Lower leg skin (tissue), 4 donors: ENCODE data around the gene HOMER3. TPM values are rescaled to one million over a fixed set of nuclear protein-coding genes. Genes with fewer than 3 reads are reported as not detected.

Experiments
- DNase-seq, 2 donors: peaks; one replicate each; pipeline ENCODE4 v3.0.0-alpha.2; 2019; ENCODE audit warnings: low spot score in 2 of 2
- H3K4me3 ChIP-seq: fragments of 200-600 bp; sonication (generic); 2 replicates; pipeline ENCODE4 v1.5.1; 2017; ENCODE audit warnings: mild to moderate bottlenecking, low read depth; ENCODE audit not compliant: poor library complexity, severe bottlenecking
- CTCF ChIP-seq, 3 donors: fragments of 450-650 bp; IDR thresholded peaks; one replicate each; pipeline ENCODE4 v1.5.1; 2016; ENCODE audit warnings: antibody characterized with exemption in 3 of 3, mild to moderate bottlenecking in 3 of 3, moderate library complexity in 2 of 3
- POLR2A ChIP-seq, 2 donors: fragments of 450-650 bp; IDR thresholded peaks; one replicate each; pipeline ENCODE4 v1.6.1; 2016 to 2017; ENCODE audit warnings: antibody characterized with exemption in 2 of 2, mild to moderate bottlenecking in 1 of 2, moderate library complexity in 1 of 2
- WGBS, 2 donors: methylation state at CpG; one replicate each; pipeline ENCODE4 v1.1.5; 2018; 5-methylcytosine and 5-hydroxymethylcytosine counted together
- intact Hi-C: fragments of 100-400 bp; cut with DNase I; formaldehyde crosslinking; loops from one replicate; pipeline ENCODE4 v1.15.0; 2023; ENCODE audit warnings: low total_unique reads
- total RNA-seq, 4 donors: library from RNA; depleted of rRNA; stranded (reverse); fragments of >200 nt; gene quantifications; one replicate each; pipeline ENCODE4 v1.1.0, GENCODE V29; 2016

The HOMER3 gene
- total RNA-seq, 4 donors from 2014 or later = 32.3 to 49.5 (median 37.2) TPM

DNA sequence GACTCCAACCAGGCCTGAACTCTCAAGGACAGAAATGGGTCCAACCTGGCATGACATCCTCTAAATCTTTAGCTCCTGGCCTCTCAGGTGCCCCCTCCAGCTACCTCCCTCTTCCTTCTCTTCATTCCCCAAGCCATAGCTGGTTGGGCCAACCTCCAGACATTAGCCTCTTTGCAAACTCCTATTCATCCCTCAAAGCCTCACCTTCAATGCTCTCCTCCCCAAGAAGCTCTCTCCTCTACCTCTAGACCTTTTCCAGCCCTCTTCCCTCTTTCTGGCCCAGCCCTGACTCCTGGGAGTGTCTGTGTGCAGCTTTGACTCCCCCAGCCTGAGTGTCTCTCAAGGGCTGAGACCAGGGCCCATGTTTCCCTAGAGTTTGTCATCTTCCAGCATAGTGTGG is 5.3 kb upstream of the HOMER3 start:
- DNase-seq = no peak
- intact Hi-C loops = no loop called here
- TF ChIP-seq POLR2A (IDR thresholded peaks at IDR 0.05) = no peak
- TF ChIP-seq CTCF (IDR thresholded peaks at IDR 0.05) = no peak
- H3K4me3 ChIP-seq = no peak overlapping the region

GRCh38 chr19:18945297-18945696 is 4.3 kb upstream of the HOMER3 start:
- WGBS, 2 donors = 87 to 89% methylated on average over 9 of the region's 9 CpGs
- intact Hi-C loops = no loop called here
- H3K4me3 ChIP-seq = no peak overlapping the region

GRCh38 chr19:18943465-18943864 is 2.4 kb upstream of the HOMER3 start:
- intact Hi-C loops = no loop called here
- DNase-seq = no peak
- TF ChIP-seq POLR2A (IDR thresholded peaks at IDR 0.05) (no peak), CTCF (IDR thresholded peaks at IDR 0.05) (no peak)
- no peak overlapping the region for H3K4me3 ChIP-seq
- 81 to 82% methylated on average over 4 of the region's 4 CpGs for WGBS, 2 donors

More at GRCh38 chr19:18945297-18945696, 4.3 kb upstream of the HOMER3 start:
- DNase-seq = no peak
- TF ChIP-seq CTCF (IDR thresholded peaks at IDR 0.05) = no peak
- TF ChIP-seq POLR2A (IDR thresholded peaks at IDR 0.05) = no peak

GRCh38 chr19:18942692-18943091 is 1.7 kb upstream of the HOMER3 start:
- no peak overlapping the region for H3K4me3 ChIP-seq
- intact Hi-C loops = no loop called here
- WGBS, 2 donors = 74 to 80% methylated on average over 6 of the region's 6 CpGs
- DNase-seq = no peak
- TF ChIP-seq POLR2A (IDR thresholded peaks at IDR 0.05) (no peak), CTCF (IDR thresholded peaks at IDR 0.05) (no peak)

DNA sequence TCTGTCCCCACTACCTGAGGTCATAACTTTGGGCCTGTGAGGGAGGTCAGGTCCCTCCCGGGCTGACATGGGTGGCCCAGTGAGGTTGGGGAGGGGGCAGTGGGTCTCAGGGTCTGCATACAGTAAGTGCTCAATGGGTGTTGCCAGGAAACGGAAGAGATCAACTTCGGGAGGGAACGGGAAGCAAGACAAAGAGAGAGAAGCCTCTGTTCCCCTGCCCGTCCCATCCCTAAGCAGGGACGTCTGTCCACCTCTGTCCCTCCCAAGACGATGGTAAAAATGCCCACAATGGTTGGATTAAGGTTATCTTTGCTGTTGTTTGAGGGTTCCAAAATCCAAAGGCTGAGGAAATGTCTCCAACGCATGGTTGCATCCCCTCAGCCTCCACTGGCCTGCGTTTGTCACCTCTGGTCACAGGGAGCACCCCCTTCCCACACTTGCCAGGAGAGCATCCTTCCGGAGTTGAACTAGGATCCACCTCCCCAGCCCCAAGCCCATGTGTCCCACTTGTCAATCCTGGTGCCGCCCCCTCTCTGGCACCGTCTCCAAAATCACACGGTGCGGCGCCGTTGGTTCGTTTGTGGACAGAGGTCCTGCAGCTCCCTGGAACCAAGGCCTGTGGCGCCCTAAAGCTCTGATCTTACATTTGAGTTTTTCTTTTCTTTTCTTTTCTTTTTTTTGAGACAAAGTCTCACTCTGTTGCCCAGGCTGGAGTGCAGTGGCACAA is 774 bp upstream of the HOMER3 start:
- no peak for DNase-seq
- no peak for TF ChIP-seq POLR2A (IDR thresholded peaks at IDR 0.05)
- TF ChIP-seq CTCF (IDR thresholded peaks at IDR 0.05) = no peak
- no peak overlapping the region for H3K4me3 ChIP-seq
- 64 to 68% methylated on average over 18 of the region's 18 CpGs for WGBS, 2 donors
- intact Hi-C loops = no loop called here
